GM10266 (cell line): ENCODE measurements around the gene TCF12.

Experiments used
- DNase-seq: peaks from one replicate; pipeline ENCODE4 v3.0.0; 2012; ENCODE audit errors: extremely low spot score
- CTCF ChIP-seq: IDR thresholded peaks from 2 replicates; pipeline ENCODE4 v1.5.1; 2012; ENCODE audit warnings: mild to moderate bottlenecking, low read depth; ENCODE audit not compliant: control insufficient read depth, insufficient read depth; ENCODE audit errors: missing control alignments

TCF12 gene

GRCh38 chr15:57333487-57333886 is 415.0 kb downstream of the TCF12 start:
- no peak for DNase-seq
- TF ChIP-seq CTCF, result no peak

- TF ChIP-seq CTCF, result no peak
These were observed 415.8 kb downstream of the TCF12 start for GRCh38 chr15:57334257-57334656.

DNA sequence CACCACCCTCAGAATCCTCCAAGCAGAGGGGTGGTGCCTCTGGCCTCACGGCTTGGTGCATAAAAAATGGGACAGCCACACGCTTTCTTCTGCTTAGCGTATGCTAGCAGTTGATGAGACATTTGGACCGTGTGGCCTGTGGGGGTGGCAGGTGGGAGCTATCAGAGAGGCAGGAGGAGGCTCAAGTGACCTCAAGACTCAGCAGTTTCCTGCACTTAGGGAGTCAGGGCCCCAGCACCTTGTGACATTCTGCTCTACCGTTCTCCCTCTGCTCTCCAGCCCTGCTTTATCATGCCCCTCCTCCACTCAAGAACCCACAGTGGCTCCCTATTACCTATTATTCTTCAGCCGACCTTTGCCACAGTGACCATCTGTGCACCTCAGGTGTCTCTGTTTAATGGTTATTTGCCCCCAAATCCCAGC is 416.9 kb downstream of the TCF12 start:
- DNase-seq, result no peak
- TF ChIP-seq CTCF, result no peak

More at GRCh38 chr15:57334257-57334656, 415.8 kb downstream of the TCF12 start:
- DNase-seq, result no peak

DNA sequence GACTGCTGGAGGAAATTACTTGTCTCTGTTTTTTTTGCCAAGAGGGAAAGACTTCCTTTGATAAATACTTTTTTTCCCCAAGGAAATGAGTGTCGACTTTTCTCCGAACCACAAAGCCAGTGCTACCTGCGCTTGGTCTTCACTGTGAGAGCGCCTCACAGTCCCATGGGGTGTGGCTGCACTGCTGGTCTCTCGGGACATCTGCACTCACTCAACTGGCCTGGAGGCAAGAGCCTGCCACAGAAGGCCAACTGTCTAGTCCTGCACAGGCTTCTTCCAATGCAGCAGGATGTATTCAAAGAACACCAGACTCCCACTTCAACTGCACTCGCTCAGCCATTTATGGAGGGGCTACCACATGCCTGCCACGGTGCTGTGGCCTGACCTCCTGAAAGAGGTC is 417.3 kb downstream of the TCF12 start:
- no peak for DNase-seq
- no peak for TF ChIP-seq CTCF

GRCh38 chr15:57337868-57338411 is 419.5 kb downstream of the TCF12 start:
- TF ChIP-seq CTCF, result no peak
- no peak for DNase-seq

GRCh38 chr15:57339321-57339720 is 420.9 kb downstream of the TCF12 start:
- TF ChIP-seq CTCF, result no peak
- DNase-seq, result no peak
